Neural cell (in vitro differentiated cells): ENCODE data around the gene SH3RF3.

Experiments used
- CTCF ChIP-seq: fragments of 450-650 bp; IDR thresholded peaks from 2 replicates; pipeline ENCODE4 v1.5.1; 2014; ENCODE audit warnings: antibody characterized with exemption, mild to moderate bottlenecking, moderate library complexity; ENCODE audit not compliant: poor library complexity, severe bottlenecking
- EZH2 ChIP-seq: fragments of 200-600, 300-800 bp; shearing (Covaris generic), sonication (generic); IDR thresholded peaks from 2 replicates; pipeline ENCODE4 v1.6.1; 2014; ENCODE audit warnings: antibody characterized with exemption, low read length, borderline replicate concordance, mild to moderate bottlenecking; ENCODE audit not compliant: insufficient read depth, poor library complexity, severe bottlenecking

GRCh38 chr2:109253217-109253616 is 124.2 kb downstream of the SH3RF3 start:
- no peak for TF ChIP-seq CTCF
- no peak for TF ChIP-seq EZH2
